HCT116 (cell line): ENCODE data around the gene TNNC1. TPM values are rescaled to one million over a fixed set of nuclear protein-coding genes. Genes with fewer than 3 reads are reported as not detected.

Experiments used
- ATAC-seq: fragments of 200-7000 bp; cut with Tn5 transposase; 2 replicates; pipeline ENCODE4 v1.9.1; 2020; ENCODE audit warnings: mild to moderate bottlenecking, moderate library complexity
- BruUV-seq: library from RNA; stranded (reverse); fragments of 400-500 nt; replicated peaks from 2 replicates; lab custom pipeline; 2021; lab: Mats Ljungman, UMichigan
- CTCF ChIA-PET: fragments of 300-600 bp; sonication (Branson Sonifier 250); formaldehyde crosslinking; loops from one replicate; lab custom pipeline; 2021; ENCODE audit warnings: antibody characterized with exemption; lab: Charles Lee
- POLR2A ChIA-PET: fragments of 300-600, 350-600 bp; sonication (Branson Sonifier 250); formaldehyde crosslinking; loops from one replicate; lab custom pipeline; 2021; ENCODE audit warnings: antibody characterized with exemption; lab: Charles Lee
- RAD21 ChIA-PET, 2 experiments: fragments of 300-600 bp; sonication (Branson Sonifier 250); formaldehyde crosslinking; loops; one replicate each; lab custom pipeline; 2023; ENCODE audit warnings: low total read pairs in 2 of 2; ENCODE audit not compliant: uncharacterized antibody in 2 of 2, unreplicated experiment in 2 of 2, low non-redundant PET in 1 of 2; lab: Charles Lee
- DNase-seq: peaks from one replicate; pipeline ENCODE4 v3.0.0-alpha.2; 2010; ENCODE audit warnings: low read depth, low spot score
- H2AFZ ChIP-seq: fragments of 200-600 bp; shearing (Covaris generic), sonication (generic); 2 replicates; pipeline ENCODE4 v1.6.1; 2017; ENCODE audit warnings: low read depth, mixed run types, mixed read lengths, antibody characterized with exemption, low read length; ENCODE audit not compliant: poor library complexity, severe bottlenecking
- H3K27ac ChIP-seq: 2 replicates; pipeline ENCODE4 v1.5.1; 2012; ENCODE audit warnings: low read depth, low read length
- H3K27me3 ChIP-seq: fragments of 200-600 bp; sonication (generic); 2 replicates; pipeline ENCODE4 v1.6.1; 2016; ENCODE audit warnings: mixed run types, low read length, mixed read lengths; ENCODE audit not compliant: insufficient read depth
- H3K36me3 ChIP-seq, 2 experiments: fragments of 200-500 bp in 1 of 2; fragments of 200-600 bp in 1 of 2; sonication (Bioruptor generic) in 1 of 2; sonication (generic) in 1 of 2; 2 replicates each; pipeline versions ENCODE4 v1.5.1 to v1.6.1; 2014 to 2016; ENCODE audit warnings: low read length in 2 of 2, inconsistent platforms in 1 of 2, mixed read lengths in 1 of 2, mixed run types in 1 of 2; ENCODE audit not compliant: insufficient read depth in 2 of 2, control insufficient read depth in 1 of 2
- H3K4me1 ChIP-seq, 2 experiments: fragments of 200-600 bp in 1 of 2; sonication (generic) in 1 of 2; 2 replicates each; pipeline versions ENCODE4 v1.5.1 to v1.6.1; 2012 to 2017; ENCODE audit warnings: low read length in 2 of 2, inconsistent platforms in 1 of 2, mild to moderate bottlenecking in 1 of 2, mixed read lengths in 1 of 2, mixed run types in 1 of 2, moderate library complexity in 1 of 2; ENCODE audit not compliant: insufficient read depth in 2 of 2, control insufficient read depth in 1 of 2
- H3K4me2 ChIP-seq: fragments of 200-600 bp; sonication (generic); 2 replicates; pipeline ENCODE4 v1.6.1; 2017; ENCODE audit warnings: mixed run types, low read length, mixed read lengths
- H3K4me3 ChIP-seq, 2 experiments: fragments of 200-600 bp in 1 of 2; sonication (generic) in 1 of 2; replicated peaks in 1 of 2; 2 replicates each; pipeline ENCODE4 v1.5.1; 2011 to 2016; ENCODE audit warnings: low read length in 2 of 2, control low read depth in 1 of 2, low read depth in 1 of 2, mild to moderate bottlenecking in 1 of 2, mixed read lengths in 1 of 2, mixed run types in 1 of 2
- H3K79me2 ChIP-seq: fragments of 200-600 bp; sonication (generic); 2 replicates; pipeline ENCODE4 v1.6.1; 2017; ENCODE audit warnings: mild to moderate bottlenecking, mixed run types, low read length, moderate library complexity, mixed read lengths; ENCODE audit not compliant: insufficient read depth
- H3K9ac ChIP-seq: fragments of 200-600 bp; sonication (generic); 2 replicates; pipeline ENCODE4 v1.6.1; 2016; ENCODE audit warnings: low read length, mixed read lengths
- H3K9me2 ChIP-seq: fragments of 200-600 bp; sonication (generic), shearing (Covaris generic); 2 replicates; pipeline ENCODE4 v1.6.1; 2017; ENCODE audit warnings: mixed run types, mild to moderate bottlenecking, moderate library complexity; ENCODE audit not compliant: insufficient read depth
- H3K9me3 ChIP-seq, 2 experiments: fragments of 200-500 bp in 1 of 2; fragments of 200-600 bp in 1 of 2; sonication (Bioruptor generic) in 1 of 2; sonication (generic) in 1 of 2; 2 replicates each; pipeline ENCODE4 v1.6.1; 2014 to 2017; ENCODE audit warnings: low read length in 2 of 2, mixed read lengths in 2 of 2, inconsistent platforms in 1 of 2, low read depth in 1 of 2, mild to moderate bottlenecking in 1 of 2, mixed run types in 1 of 2, moderate library complexity in 1 of 2; ENCODE audit not compliant: control insufficient read depth in 1 of 2, insufficient read depth in 1 of 2
- H4K20me1 ChIP-seq: fragments of 200-600 bp; sonication (generic), shearing (Covaris generic); 2 replicates; pipeline ENCODE4 v1.6.1; 2017; ENCODE audit warnings: mixed run types, mild to moderate bottlenecking, moderate library complexity; ENCODE audit not compliant: insufficient read depth
- ATF3 ChIP-seq: IDR thresholded peaks from 2 replicates; pipeline ENCODE4 v1.6.1; 2012
- CBX3 ChIP-seq: IDR thresholded peaks from 2 replicates; pipeline ENCODE4 v1.6.1; 2012; ENCODE audit warnings: low read depth
- CEBPB ChIP-seq: IDR thresholded peaks from 2 replicates; pipeline ENCODE4 v1.6.1; 2012; ENCODE audit warnings: low read depth
- EGR1 ChIP-seq: IDR thresholded peaks from 2 replicates; pipeline ENCODE4 v1.6.1; 2012; ENCODE audit warnings: low read depth
- ELF1 ChIP-seq: IDR thresholded peaks from 2 replicates; pipeline ENCODE4 v1.6.1; 2012; ENCODE audit warnings: low read depth, borderline replicate concordance
- EZH2 ChIP-seq: fragments of 200-600 bp; sonication (generic); IDR thresholded peaks from 2 replicates; pipeline ENCODE4 v1.6.1; 2017; ENCODE audit warnings: antibody characterized with exemption, mixed run types
- FOSL1 ChIP-seq: IDR thresholded peaks from 2 replicates; pipeline ENCODE4 v1.6.1; 2012; ENCODE audit warnings: low read depth
- MAX ChIP-seq: IDR thresholded peaks from 2 replicates; pipeline ENCODE4 v1.6.1; 2012
- POLR2A ChIP-seq: IDR thresholded peaks from 2 replicates; pipeline ENCODE4 v1.7.0; 2011; ENCODE audit warnings: borderline replicate concordance; ENCODE audit not compliant: insufficient read depth, insufficient read length; ENCODE audit errors: extremely low read depth
- RAD21 ChIP-seq: IDR thresholded peaks from 2 replicates; pipeline ENCODE4 v1.6.1; 2012; ENCODE audit warnings: low read depth, mild to moderate bottlenecking
- REST ChIP-seq: IDR thresholded peaks from 2 replicates; pipeline ENCODE4 v1.6.1; 2012; ENCODE audit warnings: low read depth
- SIN3A ChIP-seq: IDR thresholded peaks from 2 replicates; pipeline ENCODE4 v1.6.1; 2012; ENCODE audit warnings: low read depth
- SP1 ChIP-seq: IDR thresholded peaks from 2 replicates; pipeline ENCODE4 v1.6.1; 2012; ENCODE audit warnings: low read depth
- SRF ChIP-seq: IDR thresholded peaks from 2 replicates; pipeline ENCODE4 v1.6.1; 2012; ENCODE audit warnings: low read depth
- YY1 ChIP-seq: IDR thresholded peaks from 2 replicates; pipeline ENCODE4 v1.6.1; 2011; ENCODE audit warnings: low read length, low read depth, moderate library complexity, mild to moderate bottlenecking; ENCODE audit not compliant: insufficient replicate concordance; ENCODE audit errors: extremely low read depth
- ZBTB33 ChIP-seq: IDR thresholded peaks from 2 replicates; pipeline ENCODE4 v1.6.1; 2011; ENCODE audit warnings: mild to moderate bottlenecking, low read length, moderate library complexity; ENCODE audit not compliant: insufficient replicate concordance; ENCODE audit errors: extremely low read depth
- ZNF274 ChIP-seq: fragments of 200-500 bp; sonication (Bioruptor generic); IDR thresholded peaks from 2 replicates; pipeline ENCODE4 v1.6.1; 2014; ENCODE audit warnings: mild to moderate bottlenecking, low read depth, low read length, inconsistent platforms
- intact Hi-C: fragments of 100-400 bp; cut with micrococcal nuclease; formaldehyde crosslinking; loops from 2 replicates; pipeline ENCODE4 v1.10.0; 2022
- total RNA-seq: library from RNA; stranded (reverse); gene quantifications from one replicate; pipeline ENCODE4 v1.2.1, GENCODE V29; 2021; ENCODE audit not compliant: unreplicated experiment

TNNC1 gene
- total RNA-seq, 1 experiment from 2014 or later: 2.2 TPM

GRCh38 chr3:52404391-52404790, 49.5 kb downstream of the TNNC1 start:
- CTCF ChIA-PET: no interaction called here
- no TSS peak for BruUV-seq
- no peaks in the 10 kb centered on the region for H3K9me3 ChIP-seq
- H3K9me2 ChIP-seq: no peaks in the 10 kb centered on the region
- H3K4me2 ChIP-seq: no peak overlapping the region
- no peaks in the 10 kb centered on the region for H3K27me3 ChIP-seq
- TF ChIP-seq REST (no peak), ZBTB33 (no peak), SIN3A (no peak), EZH2 (no peak), ATF3 (no peak), CBX3 (no peak), SP1 (no peak), YY1 (no peak), POLR2A (no peak), CEBPB (no peak), EGR1 (no peak), SRF (no peak), ELF1 (no peak), ZNF274 (no peak), FOSL1 (no peak), RAD21 (no peak), MAX (no peak)
- TF ChIP-seq, all 23 proteins: peak for 0
- H4K20me1 ChIP-seq: no peaks in the 10 kb centered on the region
- peaks cover 31 to 70% of the 10 kb centered on the region in 2 experiments for H3K36me3 ChIP-seq
- H3K9ac ChIP-seq: no peak overlapping the region
- no peak for DNase-seq
- intact Hi-C loops: no loop called here
- no peak overlapping the region for H2AFZ ChIP-seq
- H3K27ac ChIP-seq: no peak overlapping the region
- H3K4me3 ChIP-seq: no peak overlapping the region
- peaks cover 19% of the 10 kb centered on the region for H3K79me2 ChIP-seq
- POLR2A ChIA-PET: no interaction called here
- RAD21 ChIA-PET: no interaction called here
- H3K4me1 ChIP-seq: peaks cover 6 to 9% of the 10 kb centered on the region in 2 experiments; a peak in 3 of 4 replicates
- ATAC-seq: no peak
